ENCODE measurements around the gene TMCC2. TPM values are rescaled to one million over a fixed set of nuclear protein-coding genes. Genes with fewer than 3 reads are reported as not detected.

Gene TMCC2
- total RNA-seq, 1 experiment from 2014 or later = 2.7 TPM

DNA sequence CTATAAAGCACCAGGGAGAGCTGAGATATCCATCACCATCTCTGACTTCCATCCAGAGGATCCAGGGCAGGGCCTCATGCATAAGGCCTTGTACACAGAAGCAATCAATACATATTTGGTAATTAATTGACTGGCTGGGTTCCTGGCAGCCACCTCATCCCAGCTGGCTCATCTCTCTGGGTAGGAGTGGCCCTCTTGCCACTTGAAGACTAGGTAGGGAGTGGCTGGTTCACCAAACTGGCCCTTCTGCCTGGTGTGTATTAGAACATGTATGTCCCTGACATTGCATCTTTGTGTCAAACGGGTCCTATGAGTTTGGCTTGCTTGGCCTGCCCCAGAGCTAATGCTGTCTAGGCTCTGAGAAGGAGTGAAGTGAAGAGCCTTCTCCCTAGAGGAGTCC lies 82.0 kb downstream of the TMCC2 start:
- ATAC-seq (no peak), DNase-seq (ENCODE audit: low read depth, low spot score) (no peak)
- Histone ChIP-seq H3K9me2 (ENCODE audit: insufficient read depth) (no peaks in the 10 kb centered on the region), H3K9me3 (ENCODE audit: control insufficient read depth in 1 of 2, insufficient read depth in 1 of 2, low read depth in 1 of 2, low read length in 2 of 2) (no peaks in the 10 kb centered on the region), H3K36me3 (ENCODE audit: control insufficient read depth in 1 of 2, insufficient read depth in 2 of 2, low read length in 2 of 2) (peaks cover 4 to 22% of the 10 kb centered on the region in 2 experiments; a peak in 2 of 4 replicates), H3K4me2 (ENCODE audit: low read length) (no peak overlapping the region), H3K4me1 (ENCODE audit: control insufficient read depth in 1 of 2, insufficient read depth in 2 of 2, low read length in 2 of 2) (peaks cover 0 to 5% of the 10 kb centered on the region in 2 experiments; a peak in 1 of 4 replicates), H3K9ac (ENCODE audit: low read length) (no peak overlapping the region), H3K4me3 (replicated peaks in 1 of 2; ENCODE audit: low read depth in 1 of 2, low read length in 2 of 2) (no peak overlapping the region), H3K27me3 (ENCODE audit: insufficient read depth, low read length) (no peaks in the 10 kb centered on the region), H3K79me2 (ENCODE audit: insufficient read depth, low read length) (peaks cover 24% of the 10 kb centered on the region), H4K20me1 (ENCODE audit: insufficient read depth) (no peaks in the 10 kb centered on the region), H2AFZ (ENCODE audit: low read depth, low read length, poor library complexity, severe bottlenecking) (no peak overlapping the region), H3K27ac (ENCODE audit: low read depth, low read length) (no peak overlapping the region)
- intact Hi-C loops (cut with micrococcal nuclease) = no loop called here
- POLR2A ChIA-PET = no interaction called here
- BruUV-seq (replicated peaks) = no TSS peak
- TF ChIP-seq FOSL1 (IDR thresholded peaks at IDR 0.05; ENCODE audit: low read depth) (no peak), JUND (IDR thresholded peaks at IDR 0.05) (no peak), EGR1 (IDR thresholded peaks at IDR 0.05; ENCODE audit: low read depth) (no peak), SRF (IDR thresholded peaks at IDR 0.05; ENCODE audit: low read depth) (no peak), ZNF274 (IDR thresholded peaks at IDR 0.05; ENCODE audit: low read depth, low read length) (no peak), POLR2A (IDR thresholded peaks at IDR 0.05; ENCODE audit: borderline replicate concordance, extremely low read depth, insufficient read depth, insufficient read length) (no peak), SP1 (IDR thresholded peaks at IDR 0.05; ENCODE audit: low read depth) (no peak), RAD21 (IDR thresholded peaks at IDR 0.05; ENCODE audit: low read depth) (no peak), EZH2 (IDR thresholded peaks at IDR 0.05) (no peak), ZFX (IDR thresholded peaks at IDR 0.05) (no peak), TCF7L2 (IDR thresholded peaks at IDR 0.05; ENCODE audit: borderline replicate concordance, extremely low read depth, insufficient read depth, insufficient read length) (no peak), ELF1 (IDR thresholded peaks at IDR 0.05; ENCODE audit: borderline replicate concordance, low read depth) (no peak)
- TF ChIP-seq, protein P1, sequence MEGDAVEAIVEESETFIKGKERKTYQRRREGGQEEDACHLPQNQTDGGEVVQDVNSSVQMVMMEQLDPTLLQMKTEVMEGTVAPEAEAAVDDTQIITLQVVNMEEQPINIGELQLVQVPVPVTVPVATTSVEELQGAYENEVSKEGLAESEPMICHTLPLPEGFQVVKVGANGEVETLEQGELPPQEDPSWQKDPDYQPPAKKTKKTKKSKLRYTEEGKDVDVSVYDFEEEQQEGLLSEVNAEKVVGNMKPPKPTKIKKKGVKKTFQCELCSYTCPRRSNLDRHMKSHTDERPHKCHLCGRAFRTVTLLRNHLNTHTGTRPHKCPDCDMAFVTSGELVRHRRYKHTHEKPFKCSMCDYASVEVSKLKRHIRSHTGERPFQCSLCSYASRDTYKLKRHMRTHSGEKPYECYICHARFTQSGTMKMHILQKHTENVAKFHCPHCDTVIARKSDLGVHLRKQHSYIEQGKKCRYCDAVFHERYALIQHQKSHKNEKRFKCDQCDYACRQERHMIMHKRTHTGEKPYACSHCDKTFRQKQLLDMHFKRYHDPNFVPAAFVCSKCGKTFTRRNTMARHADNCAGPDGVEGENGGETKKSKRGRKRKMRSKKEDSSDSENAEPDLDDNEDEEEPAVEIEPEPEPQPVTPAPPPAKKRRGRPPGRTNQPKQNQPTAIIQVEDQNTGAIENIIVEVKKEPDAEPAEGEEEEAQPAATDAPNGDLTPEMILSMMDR (IDR thresholded peaks at IDR 0.05 in 2 of 3, conservative IDR thresholded peaks at IDR 0.05 in 1 of 3; ENCODE audit: borderline replicate concordance in 1 of 3, insufficient read depth in 1 of 3, low read depth in 2 of 3, low read length in 2 of 3) = no peak
- TF ChIP-seq, protein P2, sequence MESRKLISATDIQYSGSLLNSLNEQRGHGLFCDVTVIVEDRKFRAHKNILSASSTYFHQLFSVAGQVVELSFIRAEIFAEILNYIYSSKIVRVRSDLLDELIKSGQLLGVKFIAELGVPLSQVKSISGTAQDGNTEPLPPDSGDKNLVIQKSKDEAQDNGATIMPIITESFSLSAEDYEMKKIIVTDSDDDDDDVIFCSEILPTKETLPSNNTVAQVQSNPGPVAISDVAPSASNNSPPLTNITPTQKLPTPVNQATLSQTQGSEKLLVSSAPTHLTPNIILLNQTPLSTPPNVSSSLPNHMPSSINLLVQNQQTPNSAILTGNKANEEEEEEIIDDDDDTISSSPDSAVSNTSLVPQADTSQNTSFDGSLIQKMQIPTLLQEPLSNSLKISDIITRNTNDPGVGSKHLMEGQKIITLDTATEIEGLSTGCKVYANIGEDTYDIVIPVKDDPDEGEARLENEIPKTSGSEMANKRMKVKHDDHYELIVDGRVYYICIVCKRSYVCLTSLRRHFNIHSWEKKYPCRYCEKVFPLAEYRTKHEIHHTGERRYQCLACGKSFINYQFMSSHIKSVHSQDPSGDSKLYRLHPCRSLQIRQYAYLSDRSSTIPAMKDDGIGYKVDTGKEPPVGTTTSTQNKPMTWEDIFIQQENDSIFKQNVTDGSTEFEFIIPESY (IDR thresholded peaks at IDR 0.05; ENCODE audit: extremely low read depth, insufficient replicate concordance, low read length) = no peak
- TF ChIP-seq, protein P3, sequence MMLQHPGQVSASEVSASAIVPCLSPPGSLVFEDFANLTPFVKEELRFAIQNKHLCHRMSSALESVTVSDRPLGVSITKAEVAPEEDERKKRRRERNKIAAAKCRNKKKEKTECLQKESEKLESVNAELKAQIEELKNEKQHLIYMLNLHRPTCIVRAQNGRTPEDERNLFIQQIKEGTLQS (IDR thresholded peaks at IDR 0.05) = no peak
- TF ChIP-seq, protein P4, sequence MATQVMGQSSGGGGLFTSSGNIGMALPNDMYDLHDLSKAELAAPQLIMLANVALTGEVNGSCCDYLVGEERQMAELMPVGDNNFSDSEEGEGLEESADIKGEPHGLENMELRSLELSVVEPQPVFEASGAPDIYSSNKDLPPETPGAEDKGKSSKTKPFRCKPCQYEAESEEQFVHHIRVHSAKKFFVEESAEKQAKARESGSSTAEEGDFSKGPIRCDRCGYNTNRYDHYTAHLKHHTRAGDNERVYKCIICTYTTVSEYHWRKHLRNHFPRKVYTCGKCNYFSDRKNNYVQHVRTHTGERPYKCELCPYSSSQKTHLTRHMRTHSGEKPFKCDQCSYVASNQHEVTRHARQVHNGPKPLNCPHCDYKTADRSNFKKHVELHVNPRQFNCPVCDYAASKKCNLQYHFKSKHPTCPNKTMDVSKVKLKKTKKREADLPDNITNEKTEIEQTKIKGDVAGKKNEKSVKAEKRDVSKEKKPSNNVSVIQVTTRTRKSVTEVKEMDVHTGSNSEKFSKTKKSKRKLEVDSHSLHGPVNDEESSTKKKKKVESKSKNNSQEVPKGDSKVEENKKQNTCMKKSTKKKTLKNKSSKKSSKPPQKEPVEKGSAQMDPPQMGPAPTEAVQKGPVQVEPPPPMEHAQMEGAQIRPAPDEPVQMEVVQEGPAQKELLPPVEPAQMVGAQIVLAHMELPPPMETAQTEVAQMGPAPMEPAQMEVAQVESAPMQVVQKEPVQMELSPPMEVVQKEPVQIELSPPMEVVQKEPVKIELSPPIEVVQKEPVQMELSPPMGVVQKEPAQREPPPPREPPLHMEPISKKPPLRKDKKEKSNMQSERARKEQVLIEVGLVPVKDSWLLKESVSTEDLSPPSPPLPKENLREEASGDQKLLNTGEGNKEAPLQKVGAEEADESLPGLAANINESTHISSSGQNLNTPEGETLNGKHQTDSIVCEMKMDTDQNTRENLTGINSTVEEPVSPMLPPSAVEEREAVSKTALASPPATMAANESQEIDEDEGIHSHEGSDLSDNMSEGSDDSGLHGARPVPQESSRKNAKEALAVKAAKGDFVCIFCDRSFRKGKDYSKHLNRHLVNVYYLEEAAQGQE (IDR thresholded peaks at IDR 0.05; ENCODE audit: low read depth) = no peak
- CTCF ChIA-PET = no interaction called here
- RAD21 ChIA-PET (ENCODE audit: low non-redundant PET in 1 of 2, low total read pairs in 2 of 2, uncharacterized antibody in 2 of 2, unreplicated experiment in 2 of 2) = no interaction called here
